Measurements from ENCODE around the gene MOGAT1.
A peak's percentile ranks its signal among the peaks of the same experiment; 100 is the strongest.
"Not testable (repeated sequence)": the region's sequence is repeated elsewhere in the genome, so short reads cannot be mapped to it uniquely, and the experiment has no call there.

MOGAT1 gene

DNA sequence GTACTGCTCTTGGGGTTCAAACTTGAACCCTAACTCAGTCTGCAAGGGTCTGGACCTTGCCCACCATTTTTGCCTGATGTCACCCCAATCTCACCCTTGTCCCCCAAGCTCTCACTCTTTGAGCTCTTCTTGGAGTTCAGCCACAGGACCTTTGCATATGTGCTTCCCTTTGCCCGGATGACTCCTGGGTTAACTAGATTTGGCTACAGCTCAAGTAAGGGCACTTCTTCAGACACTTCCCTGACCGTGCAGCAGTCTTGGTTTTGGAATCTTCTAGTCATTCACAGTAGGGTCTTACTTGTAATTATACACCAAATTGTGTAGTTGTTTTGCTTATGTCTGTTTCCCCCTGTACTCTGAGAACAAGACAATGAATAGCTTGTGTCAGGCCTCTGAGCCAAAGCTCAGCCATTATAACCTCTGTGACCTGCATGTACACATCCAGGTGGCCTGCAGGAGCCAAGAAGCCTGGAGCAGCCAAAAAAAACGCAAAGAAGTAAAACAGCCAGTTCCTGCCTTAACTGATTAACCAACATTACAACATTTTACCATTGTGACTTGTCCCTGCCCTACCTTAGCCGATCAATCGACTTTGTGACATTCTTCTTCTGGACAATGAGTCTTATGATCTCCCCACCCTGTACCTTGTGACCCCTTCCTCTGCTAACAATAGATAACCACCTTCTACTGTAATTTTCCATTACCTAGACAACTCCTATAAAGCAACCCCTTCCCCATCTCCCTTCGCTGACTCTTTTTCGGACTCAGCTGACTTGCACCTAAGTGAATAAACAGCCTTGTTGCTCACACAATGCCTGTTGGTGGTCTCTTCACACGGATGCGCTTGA lies 1.0 kb upstream of the MOGAT1 start:
- H3K4me3 ChIP-seq (ENCODE audit: low read depth, low read length), result no peak overlapping the region

DNA sequence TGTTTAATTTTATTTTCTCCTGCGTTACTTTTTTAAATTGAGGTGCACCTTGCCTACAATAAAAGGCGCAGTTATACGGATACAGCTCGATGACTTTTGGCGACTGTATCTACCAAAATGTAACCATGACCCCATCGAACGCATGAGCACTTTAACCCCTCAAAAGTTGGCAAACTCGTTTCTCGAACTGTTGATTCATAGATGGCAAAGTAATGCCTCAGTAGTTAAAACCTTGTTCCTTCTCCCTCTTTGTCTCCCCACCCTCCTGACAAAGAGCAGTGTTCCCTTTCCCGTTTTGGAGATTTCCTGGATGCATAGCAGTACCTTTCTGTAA lies 577 bp downstream of the MOGAT1 start:
- peak overlapping the region; percentile 50 for H3K4me3 ChIP-seq (ENCODE audit: low read depth, low read length)

DNA sequence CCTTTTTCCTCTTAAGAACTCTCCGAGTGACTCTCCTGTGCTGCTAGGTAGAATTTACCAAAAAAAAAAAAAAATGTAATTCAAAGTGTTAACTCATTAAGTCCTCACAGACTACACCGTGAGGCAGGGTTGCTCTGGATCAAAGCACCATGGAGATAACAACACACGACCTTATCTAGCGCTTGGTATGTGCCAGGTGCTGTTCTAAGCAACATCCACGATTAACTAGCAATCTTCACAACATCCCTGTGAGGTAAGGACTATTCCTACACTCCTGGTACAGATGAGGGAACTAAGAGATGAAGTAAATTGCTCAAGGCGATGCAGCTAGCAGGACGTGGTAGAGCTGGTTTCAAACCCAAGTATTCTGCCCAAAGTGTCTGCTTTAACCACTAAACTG lies 1.8 kb downstream of the MOGAT1 start:
- no peak overlapping the region for H3K4me3 ChIP-seq (ENCODE audit: low read depth, low read length)

DNA sequence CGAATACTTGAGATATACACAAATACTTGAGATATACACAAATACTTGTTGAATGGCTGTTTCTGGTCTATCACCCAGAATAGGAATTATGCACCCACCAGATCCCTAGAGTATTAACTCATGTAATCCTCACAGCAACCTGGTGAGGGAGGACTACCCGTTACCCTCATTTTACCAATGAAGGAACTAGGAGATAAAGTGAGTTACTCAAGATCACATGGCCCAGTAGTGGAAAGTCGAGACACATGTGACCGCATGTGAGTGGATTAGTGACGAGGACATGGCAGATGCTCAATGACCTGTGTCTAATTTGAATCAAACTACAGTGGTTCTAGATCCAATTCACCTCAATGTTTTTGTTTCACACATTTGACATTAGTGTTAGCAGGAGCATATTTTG lies 2.4 kb downstream of the MOGAT1 start:
- H3K4me3 ChIP-seq (ENCODE audit: low read depth, low read length), result no peak overlapping the region

DNA sequence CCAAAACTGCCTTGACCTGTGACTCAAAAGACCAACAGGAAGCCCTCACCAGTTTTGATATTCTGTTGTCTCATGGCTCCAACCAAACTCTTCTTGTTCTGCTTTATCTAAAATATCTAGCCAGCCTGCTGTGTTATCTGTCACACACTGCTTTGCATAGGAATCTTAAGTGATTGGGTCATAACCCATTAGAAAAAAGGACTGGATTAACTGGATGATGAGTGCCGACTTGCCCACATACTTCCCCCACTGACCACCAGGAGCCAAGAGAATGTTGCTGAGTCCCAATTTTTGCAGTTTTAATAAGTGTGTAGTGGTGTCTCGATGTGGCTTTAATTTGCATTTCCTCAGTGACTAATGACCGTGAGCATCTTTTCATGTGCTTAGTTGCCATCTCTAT lies 6.5 kb downstream of the MOGAT1 start:
- no peak overlapping the region for H3K4me3 ChIP-seq (ENCODE audit: low read depth, low read length)

DNA sequence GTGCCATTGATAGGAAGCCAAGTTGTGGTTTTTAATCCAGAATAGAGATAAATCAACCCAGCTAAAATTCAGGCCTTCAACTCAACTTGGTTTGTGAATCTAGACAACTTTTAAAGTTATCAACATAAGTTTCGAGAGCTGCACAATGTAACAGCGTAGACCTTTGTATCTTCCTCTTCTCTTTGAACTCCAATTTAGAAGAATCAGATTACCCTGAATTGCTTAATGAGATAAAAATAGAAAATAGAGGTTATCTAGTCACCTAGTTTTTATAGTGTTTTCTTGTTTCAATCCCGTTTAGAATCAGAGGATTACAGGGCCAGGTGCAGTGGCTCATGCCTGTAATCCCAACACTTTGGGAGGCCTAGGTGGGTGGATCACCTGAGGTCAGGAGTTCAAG lies 12.3 kb downstream of the MOGAT1 start:
- no peak overlapping the region for H3K4me3 ChIP-seq (ENCODE audit: low read depth, low read length)

DNA sequence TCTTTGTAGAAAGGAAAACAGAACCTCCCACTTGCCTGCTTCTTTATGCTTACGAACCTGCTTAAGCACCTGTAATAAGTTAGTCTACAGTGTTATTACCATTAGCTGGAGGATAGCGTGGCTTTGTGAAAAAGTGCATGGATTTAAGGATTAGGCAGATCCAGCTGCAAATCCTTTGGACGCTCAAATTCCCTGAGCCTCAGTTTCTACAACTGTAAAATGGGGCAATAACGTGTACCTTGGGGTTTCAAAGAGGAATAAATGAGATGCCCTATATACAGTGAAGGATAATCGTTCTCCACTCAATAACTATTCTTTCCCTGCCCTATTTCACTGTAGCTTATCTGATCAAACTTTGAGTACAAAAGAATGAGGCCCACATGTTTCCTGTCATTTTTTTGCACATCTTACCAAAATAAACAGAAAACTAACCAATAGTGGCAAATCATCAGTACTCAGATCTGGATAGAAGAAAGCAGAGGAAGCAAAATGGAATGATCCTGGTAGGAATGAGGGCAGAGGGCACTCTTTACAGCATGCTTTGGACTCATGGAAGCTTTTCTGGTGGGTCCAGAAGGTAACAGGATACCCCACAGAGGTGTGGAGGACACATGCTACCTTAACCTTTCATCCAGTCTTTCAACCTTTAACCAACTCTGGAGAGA lies 14.8 kb downstream of the MOGAT1 start:
- H3K4me3 ChIP-seq (ENCODE audit: low read depth, low read length), result no peak overlapping the region

DNA sequence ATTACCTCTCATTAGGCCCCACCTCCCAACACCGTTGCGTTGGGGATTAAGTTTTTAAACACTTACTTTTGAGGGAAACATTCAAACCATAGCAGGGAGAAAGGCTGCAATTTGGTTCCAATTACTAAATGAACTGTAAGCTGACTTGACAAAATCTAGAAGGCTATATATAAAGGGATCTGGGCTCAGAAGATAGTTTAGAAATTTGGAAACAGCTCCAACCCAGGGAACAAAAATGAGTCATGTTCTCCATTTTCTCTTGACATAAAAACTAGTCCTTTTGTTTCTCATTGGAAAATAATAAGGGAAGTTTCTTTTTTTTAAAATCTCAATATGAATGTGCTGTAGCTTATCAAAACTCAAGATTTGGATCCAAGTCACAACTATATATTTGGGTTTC lies 17.5 kb downstream of the MOGAT1 start:
- H3K4me3 ChIP-seq (ENCODE audit: low read depth, low read length), result no peak overlapping the region

DNA sequence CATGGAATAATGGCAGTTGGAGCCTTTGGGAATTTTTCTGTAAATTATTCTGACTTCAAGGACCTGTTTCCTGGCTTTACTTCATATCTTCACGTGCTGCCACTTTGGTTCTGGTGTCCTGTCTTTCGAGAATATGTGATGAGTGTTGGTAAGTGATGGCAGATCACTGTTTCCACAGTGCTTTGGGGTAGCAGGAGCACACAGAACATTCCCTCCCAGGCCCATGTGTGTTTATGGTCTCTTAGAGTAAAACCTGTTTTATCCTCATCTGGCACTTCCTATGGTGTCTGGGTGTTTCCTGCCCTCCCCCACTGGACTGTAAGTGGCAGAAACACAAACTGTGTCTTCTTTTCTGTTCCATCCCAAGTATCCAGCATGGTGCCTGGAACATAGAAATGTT lies 17.9 kb downstream of the MOGAT1 start:
- H3K4me3 ChIP-seq (ENCODE audit: low read depth, low read length), result no peak overlapping the region

DNA sequence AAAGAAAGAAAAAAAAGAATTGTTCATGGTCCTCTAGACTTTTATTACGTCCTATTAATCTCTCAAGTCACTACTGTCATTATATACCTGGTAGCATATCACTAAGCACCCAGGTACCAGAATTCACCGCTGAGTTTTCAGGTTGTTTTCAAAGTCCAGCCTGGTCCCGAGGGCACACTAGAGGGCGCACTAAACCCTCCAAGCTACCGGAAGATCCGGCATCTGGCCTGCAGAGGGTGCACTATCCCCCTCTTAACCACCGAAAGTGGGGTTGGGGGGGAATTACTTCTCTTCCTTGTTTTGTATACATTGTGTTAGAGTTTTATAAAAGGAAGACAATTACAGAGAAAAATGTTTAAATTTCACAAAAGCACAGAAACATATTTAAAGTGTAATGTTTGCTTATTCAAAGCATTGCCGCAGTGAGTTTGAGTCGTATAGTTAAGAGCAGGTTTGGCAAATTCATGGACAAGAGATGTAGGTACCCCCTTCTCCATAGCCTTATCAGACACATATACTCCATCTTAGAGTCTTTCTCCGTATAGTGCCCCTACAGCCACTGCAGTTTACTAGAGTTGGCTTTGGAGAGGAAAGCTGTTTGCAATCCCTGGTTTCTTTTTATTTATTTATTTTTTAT lies 19.2 kb downstream of the MOGAT1 start:
- no peak overlapping the region for H3K4me3 ChIP-seq (ENCODE audit: low read depth, low read length)

DNA sequence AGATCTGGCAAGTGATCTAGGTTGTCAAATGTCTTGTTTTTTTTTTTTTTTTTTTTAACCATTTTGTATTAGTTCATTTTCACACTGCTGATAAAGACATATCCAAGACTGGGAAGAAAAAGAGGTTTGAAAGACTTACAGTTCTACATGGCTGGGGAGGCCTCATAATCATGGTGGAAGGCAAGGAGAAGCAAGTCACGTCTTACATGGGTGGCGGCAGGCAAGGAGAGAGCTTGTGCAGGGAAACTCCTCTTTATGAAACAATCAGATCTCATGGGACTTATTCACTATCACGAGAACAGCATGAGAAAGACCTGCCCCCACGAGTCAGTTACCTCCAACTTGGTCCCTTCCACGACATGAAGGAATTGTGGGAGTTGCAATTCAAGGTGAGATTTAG lies 22.0 kb downstream of the MOGAT1 start:
- not testable (repeated sequence) for H3K4me3 ChIP-seq (ENCODE audit: low read depth, low read length)

DNA sequence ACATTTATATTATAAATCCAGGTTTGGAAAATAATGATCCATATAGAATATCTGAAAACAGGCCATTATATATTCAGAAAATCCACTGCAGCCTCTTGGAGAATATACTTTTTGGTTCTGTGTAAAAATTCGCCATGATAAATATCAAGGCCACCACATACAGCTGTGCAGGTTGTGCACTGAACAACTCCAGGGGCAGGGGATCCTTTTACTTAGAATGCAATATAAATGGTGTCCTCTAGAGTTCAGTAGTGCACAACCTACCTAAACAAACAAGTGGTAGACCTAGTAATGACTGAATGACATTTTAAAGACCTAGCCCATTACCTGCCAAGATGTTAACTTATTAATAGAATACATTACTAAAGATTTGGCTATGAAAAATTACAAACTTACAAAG lies 22.4 kb downstream of the MOGAT1 start:
- no peak overlapping the region for H3K4me3 ChIP-seq (ENCODE audit: low read depth, low read length)

DNA sequence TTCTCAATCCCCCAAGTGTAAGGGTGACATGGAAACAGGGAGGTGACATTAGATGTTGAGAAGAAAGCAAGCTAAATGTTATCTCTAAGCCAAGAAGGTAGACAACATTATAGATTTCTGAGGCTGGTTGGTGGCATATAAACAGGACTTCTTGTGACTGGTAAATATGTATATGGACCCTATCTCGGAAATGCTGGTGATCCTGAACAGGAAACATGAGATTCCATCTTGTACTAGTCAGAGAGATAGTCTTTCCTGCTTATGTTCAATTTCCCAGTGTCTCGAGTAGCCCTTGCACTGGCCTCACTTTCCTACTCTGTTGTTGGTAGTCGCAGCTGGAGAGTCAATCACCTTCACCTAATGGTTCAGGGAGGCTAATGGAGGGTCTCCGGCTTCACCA lies 26.8 kb downstream of the MOGAT1 start:
- no peak overlapping the region for H3K4me3 ChIP-seq (ENCODE audit: low read depth, low read length)

DNA sequence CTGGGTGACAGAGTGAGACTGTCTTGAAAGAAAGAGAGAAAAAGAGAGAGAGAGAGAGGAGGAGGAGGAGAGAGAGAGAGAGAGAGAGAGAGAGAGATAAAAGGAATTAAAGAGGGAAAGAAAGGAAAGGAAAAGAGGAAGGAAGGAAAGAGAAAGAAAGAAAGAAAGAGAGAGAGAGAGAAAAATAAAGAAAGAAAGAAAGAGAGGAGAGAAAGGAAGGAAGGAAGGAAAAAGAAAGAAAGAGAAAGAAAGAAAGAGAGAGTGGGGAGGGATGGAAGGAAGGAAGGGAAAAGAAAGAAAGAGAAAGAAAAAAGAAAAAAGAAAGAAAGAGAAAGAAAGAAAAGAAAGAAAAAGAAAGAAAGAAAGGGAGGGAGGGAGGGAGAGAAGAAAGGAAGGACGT lies 29.8 kb downstream of the MOGAT1 start:
- no peak overlapping the region for H3K4me3 ChIP-seq (ENCODE audit: low read depth, low read length)

DNA sequence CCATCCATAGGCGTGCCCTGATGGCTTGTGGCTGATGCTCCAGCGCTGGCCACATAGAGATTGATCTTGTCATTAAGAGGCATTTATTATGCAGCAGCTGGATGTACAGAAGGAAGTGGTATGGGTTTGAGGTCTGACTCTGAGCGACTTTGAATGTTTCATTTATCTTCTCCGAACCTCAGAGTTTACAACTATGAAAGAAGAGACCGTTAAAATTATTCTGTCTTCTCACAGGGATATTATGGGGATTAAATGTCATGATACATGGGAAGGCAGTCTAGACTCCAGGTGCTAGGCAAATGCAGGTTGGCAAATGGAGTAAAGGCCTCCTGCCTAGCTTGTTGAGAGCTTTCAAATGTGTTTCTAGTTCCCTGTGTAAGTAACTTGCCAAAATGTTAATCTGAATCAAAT lies 30.3 kb downstream of the MOGAT1 start:
- H3K4me3 ChIP-seq (ENCODE audit: low read depth, low read length), result no peak overlapping the region

DNA sequence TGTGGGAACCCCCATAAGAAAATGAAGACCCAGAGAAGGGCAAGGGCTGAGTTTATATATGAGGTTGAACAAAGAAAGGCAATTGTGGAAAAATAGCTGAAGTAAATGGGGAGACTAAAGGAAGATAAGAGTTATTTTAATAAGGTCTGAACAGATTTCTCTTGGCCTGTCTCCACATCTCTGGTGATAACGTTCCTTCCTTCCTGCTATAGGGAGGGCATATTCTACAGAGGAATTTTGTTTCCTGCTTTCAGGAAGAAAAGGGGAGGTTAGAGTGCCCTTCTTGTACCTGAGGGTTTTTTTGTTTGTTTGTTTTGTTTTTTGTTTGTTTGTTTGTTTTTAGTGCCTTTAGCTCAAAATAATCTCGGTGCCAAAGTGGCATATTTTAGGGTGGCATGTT lies 31.6 kb downstream of the MOGAT1 start:
- H3K4me3 ChIP-seq (ENCODE audit: low read depth, low read length), result no peak overlapping the region

DNA sequence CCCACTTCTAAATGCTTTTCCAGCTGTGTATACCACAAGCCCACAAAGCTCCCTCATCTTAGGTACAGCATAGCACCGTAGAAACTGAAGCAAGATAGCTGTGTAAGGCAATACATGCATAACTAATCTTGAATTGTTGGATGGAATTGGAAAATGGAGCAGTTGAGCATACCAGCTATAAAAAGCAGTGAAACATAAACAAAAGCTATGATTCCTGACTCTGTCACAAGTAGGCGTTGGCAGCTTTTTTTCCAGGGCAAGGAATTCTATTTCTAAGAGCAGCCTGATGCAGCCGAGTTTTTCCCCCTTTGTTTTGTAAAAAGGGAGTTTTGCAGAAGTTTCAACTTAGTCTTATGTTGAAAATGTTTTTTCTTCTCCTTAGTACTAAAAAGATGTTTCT lies 32.4 kb downstream of the MOGAT1 start:
- H3K4me3 ChIP-seq (ENCODE audit: low read depth, low read length), result no peak overlapping the region

DNA sequence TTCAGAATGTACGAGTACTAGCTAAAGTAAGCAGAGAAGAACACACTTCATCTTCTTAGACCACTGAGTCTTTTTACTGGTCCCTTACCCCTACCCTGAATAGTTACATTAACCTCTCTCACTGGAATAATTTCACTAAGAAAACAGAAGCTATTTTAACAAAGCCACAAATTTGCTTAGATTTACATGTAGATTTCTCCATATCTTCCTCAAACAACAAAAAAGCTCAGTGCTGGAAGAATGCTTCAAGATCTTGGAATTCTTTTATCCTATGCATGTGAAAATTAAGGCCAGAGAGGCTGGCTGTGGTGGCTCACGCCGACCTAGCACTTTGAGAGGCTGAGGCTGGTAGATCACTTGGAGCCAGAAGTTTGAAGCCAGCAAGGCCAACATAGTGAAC lies 35.2 kb downstream of the MOGAT1 start:
- H3K4me3 ChIP-seq (ENCODE audit: low read depth, low read length), result no peak overlapping the region

DNA sequence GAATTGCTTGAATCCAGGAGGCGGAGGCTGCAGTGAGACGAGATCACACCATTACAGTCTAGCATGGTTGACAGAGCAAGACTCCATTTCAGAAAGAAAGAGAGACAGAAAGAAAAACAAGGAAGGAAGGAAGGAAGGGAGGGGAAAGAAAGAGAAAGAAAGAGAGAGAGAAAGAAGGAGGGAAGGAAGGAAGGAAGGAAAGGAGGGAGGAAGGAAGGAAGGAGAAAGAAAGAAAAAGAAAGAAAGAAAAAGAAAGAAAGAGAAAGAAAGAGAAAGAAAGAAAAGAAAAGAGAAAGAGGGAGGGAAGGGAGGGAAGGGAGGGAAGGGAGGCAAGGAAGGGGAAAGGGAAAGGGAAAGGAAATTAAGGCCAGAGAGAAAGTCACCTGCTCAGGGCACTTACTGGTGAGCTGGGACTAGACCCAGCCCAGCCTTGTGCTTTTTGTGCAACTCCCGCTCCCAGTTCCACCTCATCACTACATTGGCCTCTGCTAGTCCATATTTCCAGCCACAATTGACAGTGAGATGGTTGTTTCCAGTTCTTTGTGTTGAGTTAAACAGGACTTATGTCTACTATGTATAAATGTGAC lies 35.7 kb downstream of the MOGAT1 start:
- H3K4me3 ChIP-seq (ENCODE audit: low read depth, low read length), result no peak overlapping the region

DNA sequence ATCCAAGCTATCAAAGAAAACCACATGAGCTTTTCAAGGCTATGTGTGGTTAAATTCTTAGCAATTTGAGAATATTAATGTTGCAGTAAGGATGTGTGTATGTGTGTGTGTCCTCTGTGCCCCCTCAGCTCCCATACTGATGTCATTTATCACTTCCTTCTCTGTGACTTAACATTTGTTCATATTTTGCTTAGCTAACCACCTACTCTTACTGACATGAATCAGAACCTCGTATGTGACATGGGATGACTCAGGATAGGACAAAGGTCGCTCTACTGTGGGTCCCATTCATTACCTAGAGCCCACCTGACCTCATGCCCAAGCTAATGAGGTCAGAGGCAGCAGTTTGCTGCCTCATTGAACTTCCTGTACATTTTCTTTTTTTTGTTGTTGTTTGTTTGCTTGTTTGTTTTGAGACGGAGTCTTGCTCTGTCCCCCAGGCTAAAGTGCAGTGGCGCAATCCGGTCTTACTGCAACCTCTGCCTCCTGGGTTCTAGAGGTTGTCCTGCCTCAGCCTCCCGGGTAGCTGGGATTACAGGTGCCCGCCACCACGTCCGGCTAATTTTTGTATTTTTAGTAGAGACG lies 36.3 kb downstream of the MOGAT1 start:
- H3K4me3 ChIP-seq (ENCODE audit: low read depth, low read length), result no peak overlapping the region

DNA sequence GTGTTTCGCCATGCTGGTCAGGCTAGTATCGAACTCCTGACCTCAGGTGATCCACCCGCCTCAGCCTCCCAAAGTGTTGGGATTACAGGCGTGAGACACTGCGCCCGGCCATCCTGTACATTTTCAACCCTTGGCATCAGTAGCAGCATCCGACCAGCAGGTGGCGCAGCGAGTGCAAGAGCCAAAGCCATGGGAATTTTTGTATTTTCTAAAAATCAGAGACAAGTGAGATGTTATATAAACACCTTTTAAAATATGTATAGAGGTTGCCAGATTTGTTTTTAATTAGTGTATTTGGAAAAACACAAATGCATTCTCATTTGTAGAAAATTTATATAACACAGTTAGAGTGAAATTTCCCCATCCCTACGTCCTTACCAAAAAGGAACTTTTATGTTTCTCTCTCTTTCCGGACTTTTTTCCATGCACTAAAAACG lies 36.8 kb downstream of the MOGAT1 start:
- H3K4me3 ChIP-seq (ENCODE audit: low read depth, low read length), result no peak overlapping the region
